GM19099 (cell line): ENCODE measurements around the gene SGSM1.

ENCODE experiments used
- POLR2A ChIP-seq: IDR thresholded peaks from 3 replicates; pipeline ENCODE4 v1.6.1; 2011; ENCODE audit warnings: low read depth; ENCODE audit not compliant: insufficient read length; ENCODE audit errors: extremely low read depth

The SGSM1 gene

GRCh38 chr22:24894220-24894975, 88.4 kb downstream of the SGSM1 start:
- no peak for TF ChIP-seq POLR2A

GRCh38 chr22:24894998-24895397, 89.0 kb downstream of the SGSM1 start:
- no peak for TF ChIP-seq POLR2A

- TF ChIP-seq POLR2A = no peak
These were observed 95.4 kb downstream of the SGSM1 start for GRCh38 chr22:24901448-24901847.

GRCh38 chr22:24905909-24906308, 99.9 kb downstream of the SGSM1 start:
- no peak for TF ChIP-seq POLR2A

DNA sequence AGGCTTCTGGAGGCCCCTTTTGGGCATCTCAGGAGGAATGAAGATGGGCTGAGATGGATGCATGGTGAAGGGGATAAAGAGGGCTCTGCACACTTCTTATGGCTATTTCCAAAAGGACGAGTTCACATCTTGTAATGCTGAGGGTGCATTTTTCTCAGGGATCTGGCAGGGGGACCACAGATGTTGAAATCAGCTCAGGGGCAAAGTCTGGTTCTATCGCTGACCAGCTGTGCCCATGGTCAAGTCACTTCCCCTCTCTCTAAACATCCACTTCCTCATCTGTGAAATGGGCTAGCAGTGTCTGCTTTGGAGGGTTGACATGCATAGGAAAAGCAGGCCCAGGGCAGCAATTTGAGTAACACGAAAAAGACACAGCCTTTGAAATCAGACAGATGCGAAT, 114.0 kb downstream of the SGSM1 start:
- TF ChIP-seq POLR2A = no peak

GRCh38 chr22:24925586-24926427, 119.8 kb downstream of the SGSM1 start:
- no peak for TF ChIP-seq POLR2A

DNA sequence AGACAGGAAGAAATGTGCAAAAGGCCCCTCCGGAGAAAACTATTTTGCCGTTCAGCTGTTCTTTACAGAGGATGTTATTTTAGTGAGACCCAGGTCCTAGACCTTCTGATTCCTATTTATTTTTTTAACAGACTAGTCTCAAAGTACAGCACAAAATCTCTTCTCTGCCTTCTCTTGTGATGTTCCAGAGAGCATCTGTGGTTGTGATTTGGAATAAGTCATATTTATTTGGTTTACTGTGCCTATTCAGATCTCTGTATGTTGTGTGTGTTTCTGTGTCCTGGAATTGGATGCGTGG, 120.4 kb downstream of the SGSM1 start:
- TF ChIP-seq POLR2A = no peak

DNA sequence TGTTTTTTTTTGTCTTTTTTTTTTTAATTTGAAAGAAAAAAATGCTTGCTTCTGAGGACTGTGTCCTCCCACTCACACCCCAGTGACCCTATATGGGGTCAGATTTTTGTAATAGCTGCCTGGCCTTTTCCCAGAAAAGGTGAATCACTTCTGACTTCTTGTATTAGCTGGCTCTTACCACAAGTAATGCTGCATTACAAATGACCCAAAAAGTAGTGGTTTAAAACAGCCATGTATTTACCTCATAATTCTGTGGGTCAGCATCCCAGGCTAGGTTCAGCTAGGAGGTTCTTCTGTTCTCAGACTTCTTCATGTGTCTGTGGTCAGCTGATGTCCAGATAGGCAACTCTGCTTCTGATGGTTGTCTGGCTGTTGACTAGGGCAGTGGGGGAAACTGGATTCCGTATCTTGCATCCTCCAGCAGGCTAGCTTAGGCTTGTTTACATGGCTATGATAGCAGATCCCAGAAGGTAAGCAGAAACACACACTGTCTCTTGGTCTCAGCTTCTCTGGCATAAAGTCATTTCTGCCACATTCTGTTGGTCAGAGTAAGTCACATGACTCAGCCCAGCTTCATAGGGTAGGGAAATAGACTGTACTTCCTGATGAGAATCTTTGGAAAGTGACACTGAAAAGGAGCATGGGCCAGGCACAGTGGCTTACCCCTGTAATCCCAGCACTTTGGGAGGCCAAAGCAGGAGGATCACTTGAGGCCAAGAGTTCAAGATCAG, 121.0 kb downstream of the SGSM1 start:
- no peak for TF ChIP-seq POLR2A

DNA sequence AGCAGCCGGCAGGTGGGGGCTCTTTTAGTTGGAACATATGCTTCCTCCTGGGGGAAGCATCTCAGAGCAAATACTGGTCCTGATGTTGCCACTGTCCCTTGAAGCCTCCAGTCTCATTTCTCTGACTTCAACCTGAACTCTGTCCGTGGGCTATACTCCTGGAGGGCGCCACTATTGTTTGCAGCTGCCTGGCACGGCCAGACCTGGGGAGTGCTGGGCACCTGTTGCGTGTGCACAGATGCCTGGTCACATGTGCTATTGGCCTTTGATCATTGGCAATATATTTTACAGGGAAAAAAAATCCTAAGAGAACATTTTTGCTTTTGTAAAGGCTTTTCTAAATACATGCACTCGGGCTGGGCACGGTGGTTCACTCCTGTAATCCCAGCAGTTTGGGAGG, 122.3 kb downstream of the SGSM1 start:
- no peak for TF ChIP-seq POLR2A

- no peak for TF ChIP-seq POLR2A
These were observed 124.7 kb downstream of the SGSM1 start for GRCh38 chr22:24930678-24931077.

DNA sequence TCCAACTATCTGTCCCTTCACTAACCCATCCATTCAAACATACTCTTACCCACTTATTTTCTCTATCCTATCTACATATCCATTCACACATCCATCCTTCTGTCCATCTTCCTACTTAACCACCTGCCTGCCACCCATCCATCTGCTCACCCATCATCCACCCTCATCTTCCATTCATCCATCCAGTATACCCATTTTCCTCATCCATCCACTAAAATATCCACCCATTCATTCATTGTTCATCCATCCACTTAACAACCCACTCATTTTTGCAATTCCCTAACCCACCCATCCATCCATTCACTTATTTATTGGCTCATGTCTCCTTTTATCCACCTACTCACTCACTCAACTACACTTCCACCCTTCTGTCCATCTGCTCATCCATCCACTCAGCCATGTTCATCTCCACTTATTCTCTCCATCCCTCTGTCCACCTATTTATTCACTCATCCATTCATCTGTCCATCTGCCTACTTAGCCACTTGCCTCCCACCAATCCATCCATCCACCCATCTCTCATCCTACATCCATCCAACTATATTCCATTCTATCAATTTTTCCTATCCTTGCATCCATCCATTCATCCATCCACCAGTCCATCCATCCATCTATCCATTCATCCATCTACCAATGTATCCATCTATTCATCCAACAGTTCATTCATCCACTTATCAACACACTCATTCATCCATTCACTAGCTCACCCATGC, 129.9 kb downstream of the SGSM1 start:
- no peak for TF ChIP-seq POLR2A

DNA sequence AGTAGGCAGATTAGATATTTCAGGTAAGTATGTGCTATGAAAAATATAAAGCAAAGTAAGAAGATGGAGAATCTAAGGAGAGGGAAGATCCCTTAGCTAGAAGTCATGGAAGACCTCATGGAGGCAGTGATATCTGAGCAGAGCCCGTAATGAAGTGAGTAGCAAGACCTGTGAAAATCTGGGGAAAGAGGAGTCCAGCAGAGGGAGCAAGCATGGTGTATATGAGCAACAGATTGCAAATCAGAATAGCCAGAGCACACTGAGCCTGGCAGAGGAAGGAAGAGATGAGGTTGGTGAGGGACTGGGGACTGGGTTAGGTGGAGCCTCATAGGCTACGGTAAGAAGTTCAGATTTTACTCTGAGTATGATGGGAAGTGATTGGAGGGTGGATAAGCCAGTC, 131.1 kb downstream of the SGSM1 start:
- TF ChIP-seq POLR2A = no peak

GRCh38 chr22:24938741-24939341, 132.8 kb downstream of the SGSM1 start:
- no peak for TF ChIP-seq POLR2A

DNA sequence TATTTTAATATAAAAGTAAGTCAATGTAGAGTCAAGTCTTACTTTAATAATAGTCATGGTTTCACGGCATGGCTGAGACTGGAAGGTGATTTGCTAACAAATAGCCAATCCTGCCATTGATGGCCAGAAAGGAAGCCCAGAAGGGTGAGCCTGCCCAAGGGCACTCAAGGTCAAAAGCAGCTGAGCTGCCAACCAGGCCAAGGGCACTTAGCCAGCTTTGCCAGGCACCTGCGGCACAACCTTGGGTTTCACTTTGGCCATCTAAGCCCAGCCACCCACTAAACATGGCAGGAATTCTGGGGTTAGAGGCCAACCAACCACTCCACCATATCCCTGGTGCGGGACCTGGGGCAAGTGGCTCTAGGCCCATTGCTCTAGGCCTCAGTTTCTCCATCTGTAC, 136.3 kb downstream of the SGSM1 start:
- no peak for TF ChIP-seq POLR2A

GRCh38 chr22:24944217-24944937, 138.4 kb downstream of the SGSM1 start:
- no peak for TF ChIP-seq POLR2A

DNA sequence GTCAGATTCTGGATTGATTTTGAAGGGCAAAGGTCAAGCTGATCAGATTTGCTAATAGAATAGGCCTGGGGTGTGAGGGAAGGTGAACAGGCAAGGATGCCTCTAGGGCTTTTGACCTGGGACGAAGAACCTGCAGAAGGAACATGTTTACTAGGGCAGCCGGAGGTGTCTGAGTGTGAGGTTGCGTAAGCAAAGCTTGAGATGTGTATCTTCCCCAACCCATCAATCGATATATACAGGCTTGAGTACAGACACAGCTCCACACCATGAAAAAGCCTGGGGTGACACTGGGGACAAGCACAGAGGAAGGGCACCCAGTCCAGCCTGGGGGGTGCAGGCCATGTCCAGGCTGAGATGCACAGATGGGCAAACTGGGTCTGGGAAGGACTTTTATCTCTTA, 139.4 kb downstream of the SGSM1 start:
- no peak for TF ChIP-seq POLR2A
